Measurements from ENCODE around the gene SNED1. TPM values are rescaled to one million over a fixed set of nuclear protein-coding genes. Genes with fewer than 3 reads are reported as not detected.

Gene SNED1
- total and polyA plus RNA-seq, 9 of the 15 experiments (the other 6 are each of a cell fraction or from before 2014, with no cell fraction given): 0.03 to 0.07 (median 0.05) TPM; not detected in 5

GRCh38 chr2:240998706-240998994 lies 232 bp downstream of the SNED1 start (continued):
- TF ChIP-seq GMEB1 (CRISPR knock-in tag; IDR thresholded peaks at IDR 0.05): no peak

- Histone ChIP-seq H2AFZ (ENCODE audit: low read depth, low read length) (no peak overlapping the region), H3K36me3 (ENCODE audit: control insufficient read depth, insufficient read depth, low read length) (no peaks in the 10 kb centered on the region), H3K4me3 (no peak overlapping the region), H4K20me1 (replicated peaks; ENCODE audit: control insufficient read depth, insufficient read depth, low read length) (peaks cover 4% of the 10 kb centered on the region), H3K9me1 (ENCODE audit: control insufficient read depth, insufficient read depth, low read length) (no peaks in the 10 kb centered on the region), H3K27ac (ENCODE audit: extremely low read depth, low read depth, low read length) (no peak overlapping the region), H3K79me2 (ENCODE audit: control insufficient read depth, insufficient read depth, low read length) (no peaks in the 10 kb centered on the region), H3K9ac (ENCODE audit: insufficient read depth in 1 of 2, low read depth in 2 of 2, low read length in 2 of 2) (peak overlapping the region in 1 of 2 experiments; percentile 76; a peak in 2 of 4 replicates), H3K27me3 (ENCODE audit: control insufficient read depth in 2 of 2, insufficient read depth in 2 of 2, low read length in 2 of 2) (peaks cover 0 to 27% of the 10 kb centered on the region in 2 experiments; a peak in 2 of 5 replicates), H3K9me3 (replicated peaks; ENCODE audit: control insufficient read depth, insufficient read depth, low read depth, low read length) (no peaks in the 10 kb centered on the region), H3K4me1 (replicated peaks in 1 of 2; ENCODE audit: control insufficient read depth in 2 of 2, insufficient read depth in 2 of 2, low read length in 2 of 2) (peaks cover 0 to 31% of the 10 kb centered on the region in 2 experiments; a peak in 2 of 5 replicates), H3K4me2 (ENCODE audit: insufficient read depth, low read length) (no peak overlapping the region)
- POLR2A ChIA-PET: interaction anchor here (0.6 kb wide), 1 partner anchor 21 kb away, joined by 3 read pairs; no protein-coding TSS in a partner anchor
- DNase-seq (ENCODE audit: extremely low read depth in 1 of 4, low spot score in 3 of 4): peak in 2 of 4 experiments; percentile 24 to 27
- in situ Hi-C loops (cut with MboI): no loop called here
- intact Hi-C loops (cut with micrococcal nuclease): no loop called here
- WGBS (ENCODE audit: insufficient coverage, low coverage, missing lambda C conversion rate): 28% methylated on average over 8 of the region's 71 CpGs
- FAIRE-seq: no peak
- no TSS peak for BruUV-seq (replicated peaks)
- CTCF ChIA-PET (ENCODE audit: low intra/inter-chr PET ratio): no interaction called here
- ATAC-seq: no peak
- TF ChIP-seq NCOA1 (IDR thresholded peaks at IDR 0.05; ENCODE audit: low read depth) (no peak), GATA2 (CRISPR knock-in tag; IDR thresholded peaks at IDR 0.05) (no peak), CREB3 (tag; conservative IDR thresholded peaks at IDR 0.05; ENCODE audit: low read depth) (no peak), MEF2A (IDR thresholded peaks at IDR 0.05; ENCODE audit: control insufficient read depth, low read depth, low read length) (no peak), HMBOX1 (IDR thresholded peaks at IDR 0.05) (no peak), XRCC3 (IDR thresholded peaks at IDR 0.05) (no peak), POLR2H (tag; IDR thresholded peaks at IDR 0.05; ENCODE audit: low read depth) (no peak), CAMTA2 (CRISPR knock-in tag; conservative IDR thresholded peaks at IDR 0.05) (no peak), NCOA4 (IDR thresholded peaks at IDR 0.05; ENCODE audit: partially characterized antibody) (no peak), NFE2 (IDR thresholded peaks at IDR 0.05; ENCODE audit: low read depth) (no peak), TCF3 (CRISPR knock-in tag; IDR thresholded peaks at IDR 0.05) (no peak), ELF1 (tag; IDR thresholded peaks at IDR 0.05) (no peak)
Observed at GRCh38 chr2:240998995-240999791, 775 bp downstream of the SNED1 start.
